ENCODE measurements around the gene KRT77. TPM values are rescaled to one million over a fixed set of nuclear protein-coding genes. Genes with fewer than 3 reads are reported as not detected.

KRT77 gene
- total RNA-seq, 2 experiments from 2014 or later, result not detected

DNA sequence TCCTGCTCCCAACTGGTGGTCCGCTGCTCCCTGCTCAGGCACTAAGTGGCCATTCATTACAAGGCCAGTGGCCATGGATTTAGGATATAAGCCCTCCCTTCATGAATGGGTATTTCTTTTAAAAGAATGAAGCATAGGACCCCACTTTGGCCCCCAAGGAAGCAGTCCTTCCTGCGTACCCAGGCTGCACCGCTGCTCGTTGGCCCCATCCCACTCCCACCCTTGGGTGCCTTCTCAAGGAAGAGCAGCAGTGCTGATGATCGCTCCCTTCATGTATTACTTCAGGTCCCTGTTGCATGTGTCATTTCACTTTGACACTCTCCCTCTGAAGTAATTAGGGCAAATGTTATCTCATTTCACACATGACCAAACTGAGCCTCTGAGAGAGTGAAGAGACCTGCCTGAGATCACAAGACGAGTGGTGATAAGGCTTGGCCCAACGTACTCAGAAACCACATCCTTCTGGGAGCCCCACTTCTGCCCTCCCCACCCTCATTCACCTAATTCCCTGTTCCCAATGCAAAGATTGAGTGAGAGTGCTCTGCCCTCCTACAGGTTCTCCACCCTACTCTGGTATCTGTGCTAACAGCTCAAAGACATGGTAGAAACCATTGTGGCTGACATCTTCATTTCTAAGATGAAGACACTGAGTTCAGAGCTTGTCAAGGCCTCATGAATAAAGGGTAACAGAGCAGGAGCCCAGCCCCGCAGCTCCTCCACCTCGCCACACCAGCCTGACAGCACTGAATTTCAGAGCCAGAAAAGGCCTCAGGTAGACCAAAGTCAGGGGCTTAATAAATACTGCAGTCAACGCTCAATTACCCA lies 41.0 kb downstream of the KRT77 start:
- H3K36me3 ChIP-seq (ENCODE audit: insufficient read depth, low read length), result no peaks in the 10 kb centered on the region
- H3K9me3 ChIP-seq (ENCODE audit: low read length), result no peaks in the 10 kb centered on the region
- H3K4me1 ChIP-seq (ENCODE audit: insufficient read depth, low read length, poor library complexity, severe bottlenecking), result no peaks in the 10 kb centered on the region
- ChIA-PET POLR2A (no interaction called here), CTCF (ENCODE audit: unreplicated experiment) (no interaction called here)
- no peak overlapping the region for H2AFZ ChIP-seq (ENCODE audit: low read length)
- H4K20me1 ChIP-seq (ENCODE audit: insufficient read depth, low read length), result no peaks in the 10 kb centered on the region
- intact Hi-C loops (cut with micrococcal nuclease; ENCODE audit: unreplicated experiment), result no loop called here
- H3K79me2 ChIP-seq (ENCODE audit: insufficient read depth, low read depth, low read length), result no peaks in the 10 kb centered on the region
- H3K4me3 ChIP-seq (ENCODE audit: low read depth, low read length, poor library complexity, severe bottlenecking), result no peak overlapping the region
- TF ChIP-seq CTCF (conservative IDR thresholded peaks at IDR 0.05; ENCODE audit: low read length), result no peak
- TF ChIP-seq EZH2phosphoT487 (IDR thresholded peaks at IDR 0.05; ENCODE audit: borderline replicate concordance, low read depth, low read length), result no peak
- no peak overlapping the region for H3K27ac ChIP-seq (ENCODE audit: low read depth, low read length, poor library complexity, severe bottlenecking)
- no peak overlapping the region for H3K4me2 ChIP-seq (ENCODE audit: low read length)
- DNase-seq (ENCODE audit: low spot score), result no peak
- BruUV-seq (replicated peaks), result no TSS peak
- no peaks in the 10 kb centered on the region for H3K9me2 ChIP-seq (ENCODE audit: insufficient read depth, low read length)

- H3K79me2 ChIP-seq (ENCODE audit: insufficient read depth, low read depth, low read length), result no peaks in the 10 kb centered on the region
- no peak overlapping the region for H3K4me3 ChIP-seq (ENCODE audit: low read depth, low read length, poor library complexity, severe bottlenecking)
- no peaks in the 10 kb centered on the region for H3K36me3 ChIP-seq (ENCODE audit: insufficient read depth, low read length)
- no peaks in the 10 kb centered on the region for H4K20me1 ChIP-seq (ENCODE audit: insufficient read depth, low read length)
- no peak overlapping the region for H3K27ac ChIP-seq (ENCODE audit: low read depth, low read length, poor library complexity, severe bottlenecking)
- no TSS peak for BruUV-seq (replicated peaks)
- H2AFZ ChIP-seq (ENCODE audit: low read length), result no peak overlapping the region
- no peaks in the 10 kb centered on the region for H3K9me2 ChIP-seq (ENCODE audit: insufficient read depth, low read length)
- ChIA-PET CTCF (ENCODE audit: unreplicated experiment) (no interaction called here), POLR2A (no interaction called here)
- no peaks in the 10 kb centered on the region for H3K9me3 ChIP-seq (ENCODE audit: low read length)
- intact Hi-C loops (cut with micrococcal nuclease; ENCODE audit: unreplicated experiment), result no loop called here
- no peaks in the 10 kb centered on the region for H3K4me1 ChIP-seq (ENCODE audit: insufficient read depth, low read length, poor library complexity, severe bottlenecking)
- TF ChIP-seq CTCF (conservative IDR thresholded peaks at IDR 0.05; ENCODE audit: low read length) (no peak), EZH2phosphoT487 (IDR thresholded peaks at IDR 0.05; ENCODE audit: borderline replicate concordance, low read depth, low read length) (no peak)
- no peak overlapping the region for H3K4me2 ChIP-seq (ENCODE audit: low read length)
- no peak for DNase-seq (ENCODE audit: low spot score)
Observed at GRCh38 chr12:52661668-52662067, 41.7 kb downstream of the KRT77 start.

GRCh38 chr12:52660934-52661499 lies 42.3 kb downstream of the KRT77 start:
- no peak for DNase-seq (ENCODE audit: low spot score)
- H3K36me3 ChIP-seq (ENCODE audit: insufficient read depth, low read length), result no peaks in the 10 kb centered on the region
- H4K20me1 ChIP-seq (ENCODE audit: insufficient read depth, low read length), result no peaks in the 10 kb centered on the region
- CTCF ChIA-PET (ENCODE audit: unreplicated experiment), result no interaction called here
- H3K4me2 ChIP-seq (ENCODE audit: low read length), result no peak overlapping the region
- H3K79me2 ChIP-seq (ENCODE audit: insufficient read depth, low read depth, low read length), result no peaks in the 10 kb centered on the region
- H3K9me2 ChIP-seq (ENCODE audit: insufficient read depth, low read length), result no peaks in the 10 kb centered on the region
- no peak overlapping the region for H2AFZ ChIP-seq (ENCODE audit: low read length)
- BruUV-seq (replicated peaks), result no TSS peak
- H3K4me1 ChIP-seq (ENCODE audit: insufficient read depth, low read length, poor library complexity, severe bottlenecking), result no peaks in the 10 kb centered on the region
- POLR2A ChIA-PET, result interaction anchor here (0.7 kb wide), 1 partner anchor 13 kb away, joined by 3 read pairs; no protein-coding TSS in a partner anchor
- no peak overlapping the region for H3K4me3 ChIP-seq (ENCODE audit: low read depth, low read length, poor library complexity, severe bottlenecking)
- H3K27ac ChIP-seq (ENCODE audit: low read depth, low read length, poor library complexity, severe bottlenecking), result no peak overlapping the region
- no peak for TF ChIP-seq CTCF (conservative IDR thresholded peaks at IDR 0.05; ENCODE audit: low read length)
- no peak for TF ChIP-seq EZH2phosphoT487 (IDR thresholded peaks at IDR 0.05; ENCODE audit: borderline replicate concordance, low read depth, low read length)
- intact Hi-C loops (cut with micrococcal nuclease; ENCODE audit: unreplicated experiment), result no loop called here
- H3K9me3 ChIP-seq (ENCODE audit: low read length), result no peaks in the 10 kb centered on the region

Data from OCI-LY7 (cell line).